Neural cell (in vitro differentiated cells): ENCODE data around the gene UBA1.

ENCODE experiments used
- EP300 ChIP-seq: fragments of 450-650 bp; conservative IDR thresholded peaks from 2 replicates; pipeline ENCODE4 v1.6.1; 2014; ENCODE audit warnings: antibody characterized with exemption, mild to moderate bottlenecking, moderate library complexity; ENCODE audit not compliant: poor library complexity, severe bottlenecking
- EZH2 ChIP-seq: fragments of 200-600, 300-800 bp; shearing (Covaris generic), sonication (generic); IDR thresholded peaks from 2 replicates; pipeline ENCODE4 v1.6.1; 2014; ENCODE audit warnings: antibody characterized with exemption, low read length, borderline replicate concordance, mild to moderate bottlenecking; ENCODE audit not compliant: insufficient read depth, poor library complexity, severe bottlenecking
- MXI1 ChIP-seq: fragments of 450-650 bp; conservative IDR thresholded peaks from 2 replicates; pipeline ENCODE4 v1.6.1; 2014; ENCODE audit warnings: antibody characterized with exemption, mild to moderate bottlenecking; ENCODE audit not compliant: poor library complexity, severe bottlenecking
- POLR2AphosphoS5 ChIP-seq: IDR thresholded peaks from 2 replicates; pipeline ENCODE4 v1.6.1; 2012
- RAD21 ChIP-seq: fragments of 450-650 bp; conservative IDR thresholded peaks from 2 replicates; pipeline ENCODE4 v1.6.1; 2014; ENCODE audit warnings: antibody characterized with exemption, mild to moderate bottlenecking, moderate library complexity
- REST ChIP-seq: IDR thresholded peaks from 2 replicates; pipeline ENCODE4 v1.6.1; 2012; ENCODE audit warnings: borderline replicate concordance
- SMC3 ChIP-seq: fragments of 450-650 bp; conservative IDR thresholded peaks from 2 replicates; pipeline ENCODE4 v1.6.1; 2014; ENCODE audit warnings: antibody characterized with exemption, mild to moderate bottlenecking, moderate library complexity; ENCODE audit not compliant: poor library complexity
- TAF1 ChIP-seq: IDR thresholded peaks from 2 replicates; pipeline ENCODE4 v1.6.1; 2012; ENCODE audit warnings: low read depth
- TF ChIP-seq, protein P1 (sequence below): fragments of 450-650 bp; IDR thresholded peaks from 2 replicates; pipeline ENCODE4 v1.5.1; 2014; ENCODE audit warnings: antibody characterized with exemption, mild to moderate bottlenecking, moderate library complexity; ENCODE audit not compliant: poor library complexity, severe bottlenecking

GRCh38 chrX:47178337-47178736 lies 15.3 kb upstream of the UBA1 start:
- no peak for TF ChIP-seq POLR2AphosphoS5
- no peak for TF ChIP-seq EZH2
- TF ChIP-seq, protein P1, sequence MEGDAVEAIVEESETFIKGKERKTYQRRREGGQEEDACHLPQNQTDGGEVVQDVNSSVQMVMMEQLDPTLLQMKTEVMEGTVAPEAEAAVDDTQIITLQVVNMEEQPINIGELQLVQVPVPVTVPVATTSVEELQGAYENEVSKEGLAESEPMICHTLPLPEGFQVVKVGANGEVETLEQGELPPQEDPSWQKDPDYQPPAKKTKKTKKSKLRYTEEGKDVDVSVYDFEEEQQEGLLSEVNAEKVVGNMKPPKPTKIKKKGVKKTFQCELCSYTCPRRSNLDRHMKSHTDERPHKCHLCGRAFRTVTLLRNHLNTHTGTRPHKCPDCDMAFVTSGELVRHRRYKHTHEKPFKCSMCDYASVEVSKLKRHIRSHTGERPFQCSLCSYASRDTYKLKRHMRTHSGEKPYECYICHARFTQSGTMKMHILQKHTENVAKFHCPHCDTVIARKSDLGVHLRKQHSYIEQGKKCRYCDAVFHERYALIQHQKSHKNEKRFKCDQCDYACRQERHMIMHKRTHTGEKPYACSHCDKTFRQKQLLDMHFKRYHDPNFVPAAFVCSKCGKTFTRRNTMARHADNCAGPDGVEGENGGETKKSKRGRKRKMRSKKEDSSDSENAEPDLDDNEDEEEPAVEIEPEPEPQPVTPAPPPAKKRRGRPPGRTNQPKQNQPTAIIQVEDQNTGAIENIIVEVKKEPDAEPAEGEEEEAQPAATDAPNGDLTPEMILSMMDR = no peak
- TF ChIP-seq RAD21 = no peak
- no peak for TF ChIP-seq MXI1
- TF ChIP-seq EP300 = no peak
- TF ChIP-seq TAF1 = no peak
- no peak for TF ChIP-seq REST
- no peak for TF ChIP-seq SMC3
